ENCODE results near the gene FOXP2.

DNA sequence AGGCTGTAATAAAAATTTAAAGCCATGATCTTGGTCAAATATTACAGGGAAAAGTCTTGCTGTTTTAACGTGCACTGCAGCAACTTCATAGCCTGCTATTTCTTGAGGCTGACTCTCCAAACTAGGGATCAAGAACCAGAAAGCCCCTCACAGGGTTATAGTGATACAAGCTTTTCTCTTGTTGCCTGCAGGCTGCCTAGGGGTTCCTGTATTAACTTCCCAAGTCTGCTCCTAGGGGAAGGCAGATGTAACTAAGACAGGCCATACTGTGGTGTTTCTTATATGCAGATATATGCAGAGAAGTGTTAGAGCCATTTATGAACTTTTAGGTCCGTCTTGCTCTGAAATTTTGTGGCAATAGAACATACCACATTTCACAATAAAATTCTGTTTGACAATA, 175.7 kb downstream of the FOXP2 start:
- TF ChIP-seq EZH2 (IDR thresholded peaks at IDR 0.05; ENCODE audit: borderline replicate concordance, low read depth, low read length, severe bottlenecking) = no peak
- TF ChIP-seq, protein P1, sequence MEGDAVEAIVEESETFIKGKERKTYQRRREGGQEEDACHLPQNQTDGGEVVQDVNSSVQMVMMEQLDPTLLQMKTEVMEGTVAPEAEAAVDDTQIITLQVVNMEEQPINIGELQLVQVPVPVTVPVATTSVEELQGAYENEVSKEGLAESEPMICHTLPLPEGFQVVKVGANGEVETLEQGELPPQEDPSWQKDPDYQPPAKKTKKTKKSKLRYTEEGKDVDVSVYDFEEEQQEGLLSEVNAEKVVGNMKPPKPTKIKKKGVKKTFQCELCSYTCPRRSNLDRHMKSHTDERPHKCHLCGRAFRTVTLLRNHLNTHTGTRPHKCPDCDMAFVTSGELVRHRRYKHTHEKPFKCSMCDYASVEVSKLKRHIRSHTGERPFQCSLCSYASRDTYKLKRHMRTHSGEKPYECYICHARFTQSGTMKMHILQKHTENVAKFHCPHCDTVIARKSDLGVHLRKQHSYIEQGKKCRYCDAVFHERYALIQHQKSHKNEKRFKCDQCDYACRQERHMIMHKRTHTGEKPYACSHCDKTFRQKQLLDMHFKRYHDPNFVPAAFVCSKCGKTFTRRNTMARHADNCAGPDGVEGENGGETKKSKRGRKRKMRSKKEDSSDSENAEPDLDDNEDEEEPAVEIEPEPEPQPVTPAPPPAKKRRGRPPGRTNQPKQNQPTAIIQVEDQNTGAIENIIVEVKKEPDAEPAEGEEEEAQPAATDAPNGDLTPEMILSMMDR (IDR thresholded peaks at IDR 0.05; ENCODE audit: borderline replicate concordance, extremely low read depth, low read length, poor library complexity, severe bottlenecking) = no peak
